Activated CD4-positive, alpha-beta T cell treated with anti-CD3 and anti-CD28 coated beads for 4 hours (primary cell): ENCODE results near the gene KCNJ18.
"Not testable (repeated sequence)": the region's sequence is repeated elsewhere in the genome, so short reads cannot be mapped to it uniquely, and the experiment has no call there.

Experiments
- DNase-seq, 2 donors: peaks; one replicate each; pipeline ENCODE4 v3.0.0-alpha.2; 2020

KCNJ18 gene

DNA sequence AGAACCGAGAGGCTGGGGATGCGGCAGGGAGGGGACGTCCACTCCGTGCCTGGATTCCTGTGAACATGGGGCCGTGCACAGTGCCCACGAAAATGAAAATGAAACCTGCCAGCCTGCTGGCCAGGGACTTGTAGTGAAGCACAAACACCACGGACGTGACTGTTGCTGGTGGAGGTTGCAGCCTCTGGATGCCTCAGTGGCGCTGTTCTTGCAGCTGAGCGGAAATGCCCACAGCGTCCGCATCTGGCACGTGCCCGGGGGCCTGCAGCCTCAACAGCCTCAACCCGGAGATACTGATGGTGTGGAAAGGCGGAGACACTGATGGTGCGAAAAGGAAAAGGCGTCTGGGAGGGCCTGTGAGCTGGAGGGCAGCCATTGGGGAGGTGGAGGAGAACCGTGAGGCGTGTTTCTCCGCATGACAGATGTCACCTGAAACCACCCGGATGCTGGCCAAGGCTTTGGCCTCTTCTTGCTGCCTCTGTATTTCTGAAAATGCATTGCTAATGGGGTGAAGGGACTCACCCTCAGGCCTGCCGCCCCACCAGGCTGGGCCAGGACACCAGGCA lies 44.8 kb downstream of the KCNJ18 start:
- not testable (repeated sequence) for DNase-seq

DNA sequence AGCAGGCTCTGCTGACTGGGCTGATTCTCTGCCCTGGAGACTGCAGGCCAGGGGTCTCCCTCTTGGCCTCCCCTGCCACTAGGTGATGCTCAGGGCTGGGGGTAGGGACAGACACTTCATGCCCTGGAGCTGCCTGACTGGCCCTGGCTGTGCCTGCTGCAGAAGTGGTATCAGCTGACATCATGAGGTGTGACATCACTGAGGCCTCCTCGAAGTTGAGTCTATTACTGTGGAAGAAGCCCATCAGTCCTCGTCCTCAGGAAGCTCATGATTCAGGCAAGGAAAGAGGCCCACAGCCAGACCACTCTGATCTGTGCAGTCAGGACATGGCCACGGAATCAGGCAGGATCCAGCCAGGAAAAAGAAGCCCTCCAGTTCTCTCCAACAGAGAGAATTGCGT lies 45.9 kb downstream of the KCNJ18 start:
- not testable (repeated sequence) for DNase-seq

DNA sequence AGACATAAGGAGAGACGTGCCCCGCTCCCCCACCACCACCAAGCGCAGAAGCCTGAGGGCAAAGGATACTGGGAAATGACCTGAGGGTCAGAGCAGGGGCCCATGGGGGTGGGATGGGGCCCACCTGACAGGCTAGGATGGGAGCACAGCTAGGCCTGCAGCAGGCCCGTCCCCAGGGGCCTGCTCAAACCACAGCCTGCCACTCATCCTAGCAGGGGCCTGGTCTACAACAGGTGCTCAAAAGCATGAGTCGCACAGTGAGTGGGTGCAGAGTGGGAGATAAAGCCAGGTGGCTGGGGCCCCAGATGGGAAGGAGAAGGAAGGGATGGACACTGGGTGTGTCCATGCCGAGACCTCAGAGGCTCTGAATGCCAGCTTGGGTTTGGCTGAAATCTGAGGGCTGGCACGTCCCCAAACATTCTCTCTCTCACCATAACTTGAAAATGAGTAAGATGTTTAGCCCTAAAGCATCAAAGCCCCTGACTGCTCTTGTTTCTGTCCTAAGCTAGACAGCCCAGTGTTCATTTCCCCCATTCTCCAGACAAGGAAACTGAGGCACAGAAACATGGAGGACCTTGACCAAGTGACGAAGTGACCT lies 46.7 kb downstream of the KCNJ18 start:
- not testable (repeated sequence) for DNase-seq

DNA sequence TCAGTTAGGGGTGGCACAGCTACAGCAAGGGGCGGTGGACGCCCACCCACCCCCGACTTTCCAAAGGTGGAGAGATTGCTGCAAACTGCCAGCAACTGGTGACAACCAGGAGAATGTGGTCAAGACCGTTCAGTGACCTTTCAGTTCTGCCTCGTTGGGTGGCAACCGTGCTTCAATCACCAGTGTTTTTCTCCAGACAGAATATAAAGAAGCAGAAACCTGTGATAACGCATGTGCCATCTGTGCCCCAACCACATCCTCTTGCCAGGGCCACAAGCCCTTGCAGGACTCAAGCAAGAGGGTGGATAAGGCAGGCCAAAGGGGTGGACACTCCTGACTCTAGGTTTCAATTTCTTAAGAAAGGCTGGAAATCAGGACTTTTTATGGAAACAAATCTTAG lies 47.2 kb downstream of the KCNJ18 start:
- not testable (repeated sequence) for DNase-seq

DNA sequence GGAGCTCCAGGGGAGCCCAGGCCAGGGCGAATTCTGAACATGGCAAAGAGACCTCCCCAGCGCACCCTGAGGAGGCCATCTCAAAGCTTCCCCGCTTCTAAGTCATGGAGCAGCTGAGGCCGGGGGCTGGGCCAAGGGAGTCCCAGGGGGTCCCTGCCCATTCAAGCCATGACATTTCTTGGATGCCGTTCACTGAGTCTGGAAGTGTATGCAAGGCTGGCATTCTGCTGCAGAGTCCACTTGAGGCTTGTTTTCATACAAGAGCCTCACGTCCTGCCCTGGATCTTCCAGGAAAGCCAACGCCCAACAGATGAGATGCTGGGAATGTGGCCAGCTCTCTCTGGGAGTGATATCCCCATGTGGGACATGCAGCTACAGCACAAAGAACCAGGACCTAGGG lies 48.5 kb downstream of the KCNJ18 start:
- not testable (repeated sequence) for DNase-seq

DNA sequence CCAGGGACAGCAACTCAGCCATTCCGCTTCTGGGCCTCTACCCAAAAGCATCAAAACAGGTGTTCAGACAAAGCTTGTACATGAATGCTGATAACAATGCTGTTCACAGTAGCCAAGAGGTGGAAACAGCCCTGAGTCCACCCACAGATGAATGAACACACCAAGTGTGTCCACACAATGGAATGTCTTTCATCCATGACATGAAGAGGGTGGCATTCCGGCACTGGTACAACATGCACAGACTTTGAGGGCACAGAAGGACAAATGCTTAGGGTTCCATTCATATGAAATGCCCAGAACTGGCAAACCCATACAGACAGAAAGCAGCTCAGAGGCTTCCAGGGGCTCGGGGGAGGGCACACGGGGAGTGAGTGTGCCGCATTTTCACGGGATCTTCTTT lies 49.2 kb downstream of the KCNJ18 start:
- DNase-seq = not testable (repeated sequence)

DNA sequence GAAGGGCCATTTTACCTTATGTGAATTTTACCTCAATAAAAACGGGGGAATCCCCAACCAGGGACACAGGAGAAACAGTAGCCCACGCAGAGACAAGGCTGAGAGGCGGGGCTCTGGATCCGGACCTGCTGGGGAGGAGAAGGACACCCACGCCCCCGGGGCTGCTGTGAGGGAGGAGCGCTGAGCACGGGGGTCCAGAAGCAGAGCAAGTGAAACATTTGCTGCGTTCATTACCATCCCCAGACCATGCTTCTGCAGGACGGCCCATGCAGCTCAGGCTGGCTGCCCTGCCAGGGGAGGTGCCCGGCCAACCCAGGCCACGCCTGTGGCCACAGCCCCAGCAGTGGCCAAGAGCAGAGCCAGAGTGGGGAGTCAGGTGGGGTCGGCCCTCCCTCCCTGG lies 50.0 kb downstream of the KCNJ18 start:
- DNase-seq = no peak

DNA sequence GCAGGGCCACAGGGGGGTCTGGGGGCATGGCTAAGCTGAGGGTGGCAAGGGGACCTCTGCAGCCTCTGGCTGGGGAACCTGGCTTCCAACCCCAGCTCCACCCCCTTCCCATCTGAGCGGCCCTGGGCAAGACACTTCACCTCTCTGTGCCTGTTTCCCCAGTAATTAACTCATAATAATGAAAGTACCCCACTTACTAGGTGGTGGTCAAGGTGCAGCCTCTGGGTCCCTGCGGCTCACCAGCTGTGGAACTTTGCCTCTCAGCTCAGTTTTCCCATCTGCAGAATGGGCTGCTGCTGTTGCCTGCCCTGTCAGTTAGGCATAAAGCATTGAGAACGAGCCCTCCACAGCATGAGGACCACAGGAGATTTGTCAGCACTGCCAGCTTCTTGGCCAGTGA lies 51.8 kb downstream of the KCNJ18 start:
- DNase-seq = not testable (repeated sequence)

DNA sequence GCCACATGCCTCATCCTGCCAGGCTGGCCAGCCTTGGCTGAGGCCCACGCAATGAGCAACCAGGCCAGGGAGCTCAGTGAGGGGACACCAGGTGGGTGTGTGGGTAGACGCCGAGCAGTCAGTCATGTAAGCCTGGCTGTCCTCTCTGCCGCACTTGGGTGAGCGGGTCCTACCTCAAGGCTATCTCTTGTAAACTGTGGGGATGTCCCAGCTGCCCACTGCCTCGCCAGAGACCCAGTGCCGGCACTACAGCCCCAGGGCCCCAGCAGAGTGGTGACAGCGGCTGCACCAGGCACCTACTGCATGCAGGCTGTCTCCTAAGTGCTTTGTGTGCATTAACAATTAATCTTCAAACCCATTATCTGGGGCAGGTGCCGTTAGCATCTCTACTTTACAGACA lies 52.3 kb downstream of the KCNJ18 start:
- DNase-seq = not testable (repeated sequence)

DNA sequence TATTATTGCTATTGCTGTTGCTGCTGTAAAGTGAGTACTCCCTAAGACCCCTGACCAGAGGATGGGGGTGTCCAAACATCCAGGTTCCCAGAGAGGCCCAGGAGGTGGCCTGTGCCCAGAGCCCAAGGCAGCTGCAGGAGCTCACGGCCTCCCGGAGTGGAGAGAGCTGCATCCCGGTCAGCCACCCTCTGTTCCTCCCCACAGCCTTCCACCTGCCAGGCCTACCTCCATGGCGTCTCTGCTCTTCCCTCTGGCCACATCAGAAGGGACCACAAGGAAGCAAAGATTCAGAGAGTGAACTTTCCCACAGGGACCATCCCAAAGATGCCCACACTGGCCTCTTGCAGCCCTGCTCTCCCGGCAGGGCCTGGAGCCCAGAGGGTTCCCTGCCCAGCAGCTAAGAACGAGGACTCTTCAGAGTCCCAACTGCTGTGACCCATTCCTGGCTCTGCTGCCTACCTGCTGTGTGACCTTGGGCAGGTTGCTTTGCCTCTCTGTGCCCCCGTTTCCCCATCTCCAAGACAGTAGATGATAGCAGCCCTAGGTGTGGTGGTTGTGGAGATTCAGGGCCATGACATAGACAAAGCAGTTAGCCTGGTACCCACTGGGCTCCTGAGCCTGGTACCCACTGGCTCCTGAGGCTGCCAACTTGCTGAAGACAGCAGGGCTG lies 53.2 kb downstream of the KCNJ18 start:
- DNase-seq = not testable (repeated sequence)

DNA sequence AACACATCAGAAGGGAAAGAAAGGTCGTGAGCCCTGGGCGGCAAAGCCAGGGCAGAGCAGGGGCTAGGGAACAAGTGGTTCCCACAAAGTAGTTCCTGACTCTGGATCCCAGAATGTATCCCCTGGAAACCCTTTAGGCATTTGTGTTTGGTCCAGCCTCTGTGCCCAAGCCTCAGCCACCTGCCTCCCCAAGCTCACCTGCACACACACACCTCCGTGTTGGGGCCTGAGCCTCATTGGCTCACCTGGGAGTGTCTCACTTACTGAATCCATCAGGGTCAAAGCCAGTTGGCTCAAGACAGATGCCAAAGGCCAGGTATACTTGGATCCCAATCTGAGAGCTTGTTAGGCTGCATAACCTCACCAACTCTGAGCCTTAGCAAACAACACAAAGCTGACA lies 54.1 kb downstream of the KCNJ18 start:
- not testable (repeated sequence) for DNase-seq

DNA sequence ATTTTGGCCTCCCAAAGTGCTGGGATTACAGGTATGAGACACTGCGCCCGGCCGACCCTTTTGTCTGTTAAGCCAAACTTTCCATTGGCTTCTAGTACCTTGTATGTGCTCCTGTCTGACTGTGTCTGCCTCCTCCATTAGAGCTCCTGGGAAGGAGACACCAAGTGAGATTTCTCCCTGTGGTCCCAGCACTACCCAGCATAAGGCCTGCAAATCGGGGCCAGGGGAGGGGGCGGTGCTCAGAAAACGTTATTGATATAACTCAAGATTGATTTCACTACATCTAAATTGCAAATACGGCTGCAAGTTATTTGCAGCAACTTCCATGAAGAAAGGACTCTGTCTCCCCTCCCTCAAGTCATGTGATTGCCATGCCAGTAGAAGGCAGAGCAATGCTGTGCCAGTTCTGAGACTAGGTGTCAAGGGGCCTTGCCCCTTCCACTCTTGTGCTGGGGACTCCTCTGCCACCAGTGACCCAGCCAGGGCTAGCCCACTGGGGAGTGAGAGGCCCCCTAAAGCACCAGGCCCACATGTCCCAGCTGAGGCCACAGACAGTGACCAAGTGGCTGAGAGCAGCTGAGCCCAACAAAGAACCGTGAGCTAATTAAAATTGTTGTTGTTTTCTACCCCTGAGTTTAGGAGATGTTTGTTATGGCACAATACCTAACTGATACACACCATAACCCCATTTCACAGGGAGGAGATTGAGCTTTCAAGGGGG lies 55.0 kb downstream of the KCNJ18 start:
- DNase-seq = not testable (repeated sequence)

DNA sequence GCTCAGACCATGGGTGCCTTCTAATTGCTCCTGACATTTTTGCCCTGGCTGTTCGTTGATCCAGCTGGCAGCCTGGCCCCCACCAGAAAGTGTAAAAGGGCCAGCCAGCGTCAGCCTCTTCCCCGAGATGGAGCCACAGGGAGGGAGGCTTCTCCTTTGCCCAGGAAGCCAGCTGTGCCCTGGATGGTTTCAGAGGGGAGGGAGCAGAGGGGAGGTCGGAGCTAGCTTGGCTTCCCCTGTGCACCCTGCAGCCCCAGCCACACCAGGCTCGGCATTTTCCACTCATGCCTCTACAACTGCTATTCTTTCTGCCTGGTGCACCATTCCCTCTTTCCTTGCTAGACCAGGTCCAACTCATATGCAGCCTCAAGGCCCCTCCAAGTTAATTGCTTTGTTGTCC lies 56.4 kb downstream of the KCNJ18 start:
- DNase-seq = not testable (repeated sequence)

DNA sequence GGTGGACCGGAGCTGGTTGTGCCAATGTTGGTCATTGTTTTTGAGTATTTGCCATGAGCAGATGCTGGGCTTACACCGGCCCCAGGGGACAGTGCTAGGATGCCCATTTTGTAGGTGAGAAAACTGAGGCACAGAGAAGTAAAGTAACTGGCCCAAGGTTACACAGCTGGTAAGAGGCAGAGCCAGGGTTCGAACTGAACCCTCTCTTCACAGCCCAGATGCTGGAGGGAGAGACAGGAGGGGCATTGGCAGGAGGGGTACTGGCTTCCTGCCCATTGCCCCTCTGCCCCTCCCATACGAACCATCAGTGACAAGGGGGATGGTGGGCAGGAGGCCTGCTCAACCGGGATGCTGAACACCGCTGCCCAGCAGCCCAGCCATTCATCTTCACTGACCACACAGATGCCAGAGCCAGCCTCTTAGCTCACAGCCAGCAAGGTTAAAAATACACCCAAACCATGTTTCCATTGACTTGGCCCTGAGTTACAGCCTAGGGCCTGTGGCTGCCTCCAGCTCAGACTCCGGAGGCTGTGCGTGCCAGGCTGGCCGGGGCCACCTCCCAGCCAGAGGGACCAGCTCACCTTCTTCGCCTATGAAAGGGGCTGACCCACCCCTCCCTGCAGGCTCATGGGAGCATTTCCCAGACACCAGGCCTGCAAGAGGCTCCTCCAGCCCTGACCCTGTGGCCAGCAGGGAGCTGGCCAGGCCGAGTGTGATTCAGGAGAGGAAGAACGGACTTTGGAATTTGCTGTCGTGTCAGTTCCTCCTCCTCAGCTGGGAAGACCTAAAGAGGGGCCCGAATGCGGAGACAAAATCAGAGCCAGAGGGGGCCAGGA lies 57.6 kb downstream of the KCNJ18 start:
- not testable (repeated sequence) for DNase-seq

DNA sequence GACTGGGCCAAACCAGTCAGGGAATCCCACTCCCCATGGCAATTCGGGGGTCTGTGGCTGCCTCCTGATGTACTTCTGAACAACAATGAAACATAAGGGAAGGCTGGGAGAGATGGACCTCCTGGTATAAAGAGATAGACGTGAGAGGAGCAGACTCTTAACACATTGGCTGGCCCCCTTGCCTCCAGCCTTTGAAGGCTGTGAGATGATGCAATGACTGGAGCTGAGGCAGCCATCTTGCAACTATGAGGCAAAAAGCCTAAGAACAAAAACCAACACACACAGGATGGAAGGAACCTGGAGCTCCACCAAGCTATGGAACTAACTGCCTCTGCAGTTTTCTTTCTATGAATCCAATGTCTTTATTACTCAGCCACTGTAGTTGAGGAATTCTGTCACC lies 58.8 kb downstream of the KCNJ18 start:
- not testable (repeated sequence) for DNase-seq
